ENCODE data around the gene ZNF354C. TPM values are rescaled to one million over a fixed set of nuclear protein-coding genes. Genes with fewer than 3 reads are reported as not detected.

The ZNF354C gene
- total RNA-seq (2013): 1.7 TPM
- polyA plus RNA-seq: under 1 TPM; 0.25 to 0.48 (median 0.31) TPM
- 0.28 and 0.64 TPM in 2 replicates for polyA minus RNA-seq
- total RNA-seq: 0.17 to 6.2 (median 2.3) reads per million in 11 experiments

DNA sequence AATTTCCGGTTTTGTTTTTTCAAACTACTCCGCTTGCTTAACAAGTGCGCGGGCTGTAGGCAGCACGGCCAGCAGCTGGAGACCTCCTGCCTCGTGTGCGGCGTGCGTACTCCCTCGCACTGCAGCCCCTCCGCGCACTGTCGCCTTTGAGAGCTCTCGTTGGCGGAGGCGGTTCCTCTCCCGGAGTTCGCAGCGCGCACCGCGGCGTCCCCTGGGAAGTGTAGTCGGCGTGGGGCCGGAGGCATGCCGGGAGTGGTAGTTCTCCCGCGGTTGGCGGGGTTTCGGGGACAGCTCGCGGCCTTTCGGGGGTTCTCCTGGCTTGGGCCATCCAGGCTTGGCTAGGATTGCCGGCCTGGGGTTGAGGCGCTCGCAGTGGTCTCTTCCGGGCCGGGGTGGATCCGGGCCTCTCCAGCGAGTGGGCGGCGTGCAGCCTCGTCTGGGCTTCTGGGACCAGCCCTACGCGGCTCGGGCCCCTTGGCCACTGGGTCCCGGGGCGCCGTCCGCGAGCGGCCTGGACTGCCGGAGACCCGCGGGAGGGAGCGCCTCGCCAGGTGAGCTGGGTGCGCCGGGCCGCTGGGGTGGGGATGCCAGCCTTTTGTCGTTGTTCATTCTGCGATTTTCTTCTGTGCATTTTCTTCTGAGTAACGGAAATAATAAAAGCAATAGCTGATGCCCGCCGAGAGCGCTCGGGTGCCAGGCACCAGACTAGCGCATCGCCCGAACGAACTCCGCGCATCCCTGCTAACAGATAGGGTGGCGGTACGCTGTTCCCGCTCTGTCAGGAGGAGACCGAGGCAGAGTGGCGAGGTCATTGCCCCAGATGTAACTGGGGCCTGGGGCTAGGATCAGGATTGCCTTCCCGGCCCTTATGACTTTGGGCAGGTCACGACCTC, at the start of gene ZNF354C:
Gene ZNF354C (plus strand): TSS at position 258 of the 893 bp plus-strand sequence. CDS start 1,696 bp downstream, outside the sequence.
- Mint-ChIP-seq H3K9me3 (peaks cover 42 to 83% (median 69%) of the 10 kb centered on the region in 7 donors), H3K4me1 (peaks cover 11% of the 10 kb centered on the region), H3K27me3 (ENCODE audit: low read depth in 3 of 3) (peaks cover 3 to 6% (median 3%) of the 10 kb centered on the region in 3 donors), H3K36me3 (peaks cover 15 to 33% of the 10 kb centered on the region in 2 donors), H3K4me3 (peak within 1 kb of the TSS; percentile 93), H3K27ac (peak within 1 kb of the TSS in 5 of 7 donors; percentile 20 to 63 (median 51))
- WGBS (ENCODE audit: insufficient coverage): 5% methylated on average over 80 of the region's 81 CpGs
- intact Hi-C loops (cut with micrococcal nuclease): loop anchor here (10.0 kb wide), 2 partner anchors 106 to 326 kb away; partner anchors contain the start of gene ZNF354A (in 1 of the 2)
- H3K4me3 ChIP-seq (replicated peaks in 1 of 3; ENCODE audit: low read depth in 2 of 3, low read length in 3 of 3): peak within 1 kb of the TSS; percentile 55 to 87 (median 75)
- TF ChIP-seq, protein P1, sequence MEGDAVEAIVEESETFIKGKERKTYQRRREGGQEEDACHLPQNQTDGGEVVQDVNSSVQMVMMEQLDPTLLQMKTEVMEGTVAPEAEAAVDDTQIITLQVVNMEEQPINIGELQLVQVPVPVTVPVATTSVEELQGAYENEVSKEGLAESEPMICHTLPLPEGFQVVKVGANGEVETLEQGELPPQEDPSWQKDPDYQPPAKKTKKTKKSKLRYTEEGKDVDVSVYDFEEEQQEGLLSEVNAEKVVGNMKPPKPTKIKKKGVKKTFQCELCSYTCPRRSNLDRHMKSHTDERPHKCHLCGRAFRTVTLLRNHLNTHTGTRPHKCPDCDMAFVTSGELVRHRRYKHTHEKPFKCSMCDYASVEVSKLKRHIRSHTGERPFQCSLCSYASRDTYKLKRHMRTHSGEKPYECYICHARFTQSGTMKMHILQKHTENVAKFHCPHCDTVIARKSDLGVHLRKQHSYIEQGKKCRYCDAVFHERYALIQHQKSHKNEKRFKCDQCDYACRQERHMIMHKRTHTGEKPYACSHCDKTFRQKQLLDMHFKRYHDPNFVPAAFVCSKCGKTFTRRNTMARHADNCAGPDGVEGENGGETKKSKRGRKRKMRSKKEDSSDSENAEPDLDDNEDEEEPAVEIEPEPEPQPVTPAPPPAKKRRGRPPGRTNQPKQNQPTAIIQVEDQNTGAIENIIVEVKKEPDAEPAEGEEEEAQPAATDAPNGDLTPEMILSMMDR (IDR thresholded peaks at IDR 0.05): no peak
- peak within 1 kb of the TSS in 1 of 2 donors; percentile 32 for H3K27ac ChIP-seq (ENCODE audit: low read depth in 1 of 2, low read length in 2 of 2)
- no peaks in the 10 kb centered on the region for H3K36me3 ChIP-seq (replicated peaks in 1 of 2; ENCODE audit: control insufficient read depth in 1 of 2, insufficient read depth in 2 of 2, low read length in 2 of 2)
- peak; percentile 49 to 61 (median 59) for DNase-seq
- no peaks in the 10 kb centered on the region for H3K79me2 ChIP-seq (ENCODE audit: insufficient read depth, low read length)
- peak within 1 kb of the TSS; percentile 74 for H3K4me2 ChIP-seq (replicated peaks; ENCODE audit: extremely low read depth, low read length, poor library complexity, severe bottlenecking)
- no peaks in the 10 kb centered on the region for H4K20me1 ChIP-seq (ENCODE audit: insufficient read depth, low read length)
- peak within 1 kb of the TSS; percentile 99 for H2AFZ ChIP-seq (ENCODE audit: insufficient read depth, low read depth, low read length, poor library complexity, severe bottlenecking)
- peaks cover 6 to 8% of the 10 kb centered on the region in 2 donors for H3K4me1 ChIP-seq (ENCODE audit: control insufficient read depth in 1 of 2, insufficient read depth in 2 of 2, low read length in 2 of 2)
- peak within 1 kb of the TSS; percentile 74 for H3K9ac ChIP-seq (ENCODE audit: insufficient read depth, low read length, poor library complexity, severe bottlenecking)
- no peaks in the 10 kb centered on the region for H3K27me3 ChIP-seq (ENCODE audit: control insufficient read depth in 2 of 2, insufficient read depth in 2 of 2, low read length in 2 of 2)
- H3K9me3 ChIP-seq (replicated peaks in 1 of 2; ENCODE audit: control insufficient read depth in 1 of 2, insufficient read depth in 1 of 2, low read length in 2 of 2): peaks cover 55 to 73% of the 10 kb centered on the region in 2 donors

DNA sequence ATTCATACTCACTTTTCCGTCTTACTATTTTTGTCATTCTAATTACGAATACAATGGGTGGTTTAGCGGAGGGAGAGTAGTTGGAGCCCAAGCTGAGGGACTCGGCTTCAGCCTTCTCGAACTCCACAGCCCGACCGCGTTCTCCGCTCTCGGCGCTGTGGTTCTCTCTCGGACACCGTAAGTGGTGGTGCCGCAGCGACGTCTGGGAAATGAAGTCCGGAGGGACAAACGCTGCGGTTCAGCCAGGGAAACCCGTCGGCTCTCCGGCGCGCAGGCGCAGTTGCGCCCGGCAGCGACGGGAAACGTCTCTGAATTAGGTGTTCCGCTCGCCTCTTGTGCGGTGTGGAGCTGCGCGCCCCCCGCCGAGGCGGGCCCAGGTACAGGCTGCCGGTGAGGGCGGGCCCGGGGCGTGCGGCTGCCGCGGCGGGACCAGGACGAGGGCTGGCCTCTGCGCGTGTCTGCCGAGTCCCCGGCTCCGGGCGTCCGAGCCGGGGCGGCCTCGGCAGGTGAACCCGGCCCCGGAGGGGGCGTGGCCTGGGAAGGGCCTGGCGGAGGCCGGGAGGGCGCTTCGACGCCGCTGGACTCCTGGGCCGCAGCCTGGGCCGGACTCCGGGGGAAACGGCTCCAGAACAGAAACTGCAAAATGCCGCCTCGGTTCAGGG, 36.5 kb upstream of the ZNF354C start, which contains the start of gene ZNF879:
Gene ZNF879 (plus strand): TSS at position 277 of the 662 bp plus-strand sequence. CDS start 1,201 bp downstream, outside the sequence.
- peak within 1 kb of the TSS in 5 of 7 donors; percentile 46 to 87 (median 79) for H3K27ac Mint-ChIP-seq
- peaks cover 44 to 50% of the 10 kb centered on the region in 2 donors for H3K9me3 ChIP-seq (replicated peaks in 1 of 2; ENCODE audit: control insufficient read depth in 1 of 2, insufficient read depth in 1 of 2, low read length in 2 of 2)

More for the DNA sequence above, 36.5 kb upstream of the ZNF354C start, which contains the start of gene ZNF879:
- peaks cover 13 to 14% of the 10 kb centered on the region in 2 donors for H3K4me1 ChIP-seq (ENCODE audit: control insufficient read depth in 1 of 2, insufficient read depth in 2 of 2, low read length in 2 of 2)
- peak within 1 kb of the TSS; percentile 87 for H3K4me2 ChIP-seq (replicated peaks; ENCODE audit: extremely low read depth, low read length, poor library complexity, severe bottlenecking)
- H2AFZ ChIP-seq (ENCODE audit: insufficient read depth, low read depth, low read length, poor library complexity, severe bottlenecking): peak within 1 kb of the TSS; percentile 98
- peak within 1 kb of the TSS; percentile 79 for H3K9ac ChIP-seq (ENCODE audit: insufficient read depth, low read length, poor library complexity, severe bottlenecking)
- H3K9me3 Mint-ChIP-seq: peaks cover 32 to 70% (median 63%) of the 10 kb centered on the region in 7 donors
- H3K36me3 Mint-ChIP-seq: peaks cover 29 to 37% of the 10 kb centered on the region in 2 donors
- TF ChIP-seq, protein P1 (IDR thresholded peaks at IDR 0.05): no peak
- H3K27ac ChIP-seq (ENCODE audit: low read depth in 1 of 2, low read length in 2 of 2): peak within 1 kb of the TSS in 1 of 2 donors; percentile 65
- H3K4me3 Mint-ChIP-seq: peak within 1 kb of the TSS; percentile 93 to 98
- peak within 1 kb of the TSS; percentile 44 to 87 (median 46) for H3K4me3 ChIP-seq (replicated peaks in 1 of 3; ENCODE audit: low read depth in 2 of 3, low read length in 3 of 3)
- H3K36me3 ChIP-seq (replicated peaks in 1 of 2; ENCODE audit: control insufficient read depth in 1 of 2, insufficient read depth in 2 of 2, low read length in 2 of 2): peaks cover 24 to 30% of the 10 kb centered on the region in 2 donors
- H3K79me2 ChIP-seq (ENCODE audit: insufficient read depth, low read length): no peaks in the 10 kb centered on the region
- H4K20me1 ChIP-seq (ENCODE audit: insufficient read depth, low read length): no peaks in the 10 kb centered on the region
- H3K27me3 ChIP-seq (ENCODE audit: control insufficient read depth in 2 of 2, insufficient read depth in 2 of 2, low read length in 2 of 2): no peaks in the 10 kb centered on the region
- intact Hi-C loops (cut with micrococcal nuclease): loop anchor here (5.0 kb wide), 1 partner anchor 291 kb away; the partner anchor contains the start of gene ZNF354A (in 2 of the 2)
- peaks cover 3 to 7% (median 7%) of the 10 kb centered on the region in 3 donors for H3K27me3 Mint-ChIP-seq (ENCODE audit: low read depth in 3 of 3)
- peak; percentile 88 to 93 (median 91) for DNase-seq
- peaks cover 15% of the 10 kb centered on the region for H3K4me1 Mint-ChIP-seq
- WGBS (ENCODE audit: insufficient coverage): under 1% methylated on average over 69 of the region's 72 CpGs

All from CD14-positive monocyte (primary cell).